Adrenal gland (tissue), 12 donors: ENCODE data around the gene SRC. TPM values are rescaled to one million over a fixed set of nuclear protein-coding genes. Genes with fewer than 3 reads are reported as not detected.

Experiments
- DNase-seq, 7 donors: peaks; one replicate each; pipeline ENCODE4 v3.0.0-alpha.2; 2019 to 2020
- H3K27ac ChIP-seq, 5 donors: fragments of 200-600 bp; sonication (generic) in 4 of 5; 1 replicate in 3 of 5; 2 replicates in 2 of 5; pipeline versions ENCODE4 v1.5.1 to v1.8.0; 2016 to 2020; ENCODE audit warnings: mild to moderate bottlenecking in 1 of 5
- H3K27me3 ChIP-seq: fragments of 200-600 bp; 2 replicates; pipeline ENCODE4 v1.8.0; 2021
- H3K36me3 ChIP-seq, 2 donors: fragments of 200-600 bp; replicated peaks in 1 of 2; 1 replicate in 1 of 2; 2 replicates in 1 of 2; pipeline versions ENCODE4 v1.5.1 to v1.8.0; 2018 to 2022
- H3K4me1 ChIP-seq, 2 donors: fragments of 200-600 bp; replicated peaks in 1 of 2; 1 replicate in 1 of 2; 2 replicates in 1 of 2; pipeline versions ENCODE4 v1.5.1 to v1.8.0; 2018 to 2021
- H3K4me3 ChIP-seq, 4 donors: fragments of 200-600 bp; sonication (generic) in 3 of 4; one replicate each; pipeline ENCODE4 v1.5.1; 2016 to 2018
- H3K9me3 ChIP-seq, 3 donors: fragments of 200-600 bp; sonication (generic) in 1 of 3; replicated peaks in 1 of 3; 1 replicate in 2 of 3; 2 replicates in 1 of 3; pipeline versions ENCODE4 v1.5.1 to v1.8.0; 2016 to 2021
- CTCF ChIP-seq, 6 experiments: fragments of 450-650 bp in 4 of 6; fragments of 200-600 bp in 2 of 6; sonication (generic) in 1 of 6; IDR thresholded peaks; 1 replicate in 5 of 6; 2 replicates in 1 of 6; pipeline versions ENCODE4 v1.5.1 to v1.8.0; 2016 to 2021; ENCODE audit warnings: antibody characterized with exemption in 6 of 6, mild to moderate bottlenecking in 2 of 6, moderate library complexity in 1 of 6
- POLR2A ChIP-seq, 2 donors: fragments of 450-650 bp; IDR thresholded peaks; one replicate each; pipeline ENCODE4 v1.6.1; 2017; ENCODE audit warnings: antibody characterized with exemption in 2 of 2, mild to moderate bottlenecking in 2 of 2, moderate library complexity in 1 of 2
- WGBS, 4 donors: extraction: QIAGEN DNeasy Blood & Tissue Kit in 2 of 4; methylation state at CpG; one replicate each; pipeline versions ENCODE4 v1.1.5 to v1.1.7; 2013 to 2017; 5-methylcytosine and 5-hydroxymethylcytosine counted together
- intact Hi-C, 2 donors: fragments of 100-400 bp; cut with DNase I; formaldehyde crosslinking; loops; one replicate each; pipeline versions ENCODE4 v1.14.1 to v1.15.0; 2022 to 2023
- polyA plus RNA-seq, 3 donors: library from polyadenylated mRNA; stranded (reverse); fragments of 200-250 nt in 2 of 3; fragments of 350-450 nt in 1 of 3; fragmentation: Illumina TruSeq in 1 of 3; extraction: RNeasy Lipid Tissue Mini Kit (QIAGEN cat#74804) in 1 of 3; gene quantifications; one replicate each; pipeline ENCODE4 v1.2.3, GENCODE V29; 2013 to 2014
- total RNA-seq, 9 donors: library from RNA; depleted of rRNA in 4 of 9; stranded (reverse); fragments of >200 nt in 4 of 9; fragments of 120-200 nt in 1 of 9; fragmentation: NEBNext Ultra II Directional in 1 of 9; extraction: Animal tissue kit (Norgen Biotek cat#: 25700) in 1 of 9; gene quantifications; one replicate each; pipeline versions ENCODE4 v1.1.0 to v1.2.4, GENCODE V29; 2013 to 2023
- donor health status: healthy with polysubstance abuse.
- donor health status: Bipolar disorder and iron deficiency.
- donor health status: DM: yes; HTN: yes; CAD: no.
- donor health status: DM: no; HTN: no; CAD: no.
- donor health status: DM: no; HTN: no; CAD: no.
- donor health status: DM: yes; HTN: yes; CAD: no.

The SRC gene
- total and polyA plus RNA-seq, 12 donors = 10.6 to 83.0 (median 52.7) TPM

GRCh38 chr20:37446286-37447032 lies 100.5 kb downstream of the SRC start:
- intact Hi-C loops = no loop called here
- no peaks in the 10 kb centered on the region for H3K4me1 ChIP-seq
- no peak for TF ChIP-seq CTCF (IDR thresholded peaks at IDR 0.05)
- TF ChIP-seq POLR2A (IDR thresholded peaks at IDR 0.05) = no peak
- no peaks in the 10 kb centered on the region for H3K27me3 ChIP-seq
- no peak overlapping the region for H3K27ac ChIP-seq
- WGBS, 4 donors = 70 to 85% (median 79%) methylated on average over 5 of the region's 5 CpGs
- H3K4me3 ChIP-seq = no peak overlapping the region
- H3K9me3 ChIP-seq = no peaks in the 10 kb centered on the region
- DNase-seq = no peak
- no peaks in the 10 kb centered on the region for H3K36me3 ChIP-seq

- intact Hi-C loops = no loop called here
- Histone ChIP-seq H3K27ac (no peak overlapping the region), H3K4me1 (no peaks in the 10 kb centered on the region), H3K27me3 (no peaks in the 10 kb centered on the region), H3K4me3 (no peak overlapping the region), H3K36me3 (no peaks in the 10 kb centered on the region), H3K9me3 (no peaks in the 10 kb centered on the region)
- TF ChIP-seq CTCF (IDR thresholded peaks at IDR 0.05) = no peak
- no peak for TF ChIP-seq POLR2A (IDR thresholded peaks at IDR 0.05)
- 69 to 90% (median 85%) methylated on average over 1 to 3 of the region's 3 CpGs for WGBS, 4 donors
- no peak for DNase-seq
Measured at GRCh38 chr20:37447688-37448087, 101.7 kb downstream of the SRC start.

- intact Hi-C loops = no loop called here
- no peak for TF ChIP-seq CTCF (IDR thresholded peaks at IDR 0.05)
- no peak for TF ChIP-seq POLR2A (IDR thresholded peaks at IDR 0.05)
- Histone ChIP-seq H3K9me3 (no peaks in the 10 kb centered on the region), H3K4me1 (no peaks in the 10 kb centered on the region), H3K36me3 (no peaks in the 10 kb centered on the region), H3K27me3 (no peaks in the 10 kb centered on the region), H3K27ac (no peak overlapping the region), H3K4me3 (no peak overlapping the region)
- 79 to 84% (median 82%) methylated on average over 12 of the region's 12 CpGs for WGBS, 4 donors
- no peak for DNase-seq
Measured at GRCh38 chr20:37449276-37449675, 103.3 kb downstream of the SRC start.

GRCh38 chr20:37450344-37450743 lies 104.4 kb downstream of the SRC start:
- Histone ChIP-seq H3K27ac (no peak overlapping the region), H3K27me3 (no peaks in the 10 kb centered on the region), H3K36me3 (no peaks in the 10 kb centered on the region), H3K4me3 (no peak overlapping the region), H3K9me3 (no peaks in the 10 kb centered on the region), H3K4me1 (no peaks in the 10 kb centered on the region)
- DNase-seq = no peak
- intact Hi-C loops = no loop called here
- TF ChIP-seq POLR2A (IDR thresholded peaks at IDR 0.05) (no peak), CTCF (IDR thresholded peaks at IDR 0.05) (no peak)
